Fibroblast of the aortic adventitia (primary cell): Measurements from ENCODE around the gene CTNNA3. TPM values are rescaled to one million over a fixed set of nuclear protein-coding genes. Genes with fewer than 3 reads are reported as not detected.

Experiments used
- DNase-seq: peaks from one replicate; pipeline ENCODE4 v3.0.0-alpha.2; 2010; ENCODE audit warnings: low read depth
- H3K4me3 ChIP-seq: 2 replicates; pipeline ENCODE4 v1.5.1; 2011; ENCODE audit warnings: low read depth, mild to moderate bottlenecking, control low read depth, low read length, moderate library complexity
- CTCF ChIP-seq: IDR thresholded peaks from 2 replicates; pipeline ENCODE4 v1.5.1; 2011; ENCODE audit warnings: mild to moderate bottlenecking, low read length, control low read depth, inconsistent platforms; ENCODE audit not compliant: insufficient read depth
- total RNA-seq: library from RNA; depleted of rRNA; stranded (reverse); fragments of >200 nt; gene quantifications from 2 replicates; pipeline ENCODE4 v1.2.3, GENCODE V29; 2012; ENCODE audit warnings: low replicate concordance

Gene CTNNA3
- total RNA-seq, 1 donor: not detected

- TF ChIP-seq CTCF: no peak
- H3K4me3 ChIP-seq: no peak overlapping the region
- no peak for DNase-seq
Observed at GRCh38 chr10:66714741-66715140, 981.3 kb downstream of the CTNNA3 start.

GRCh38 chr10:66713387-66713786, 982.6 kb downstream of the CTNNA3 start:
- TF ChIP-seq CTCF: no peak
- no peak for DNase-seq
- H3K4me3 ChIP-seq: no peak overlapping the region

- no peak for TF ChIP-seq CTCF
- no peak overlapping the region for H3K4me3 ChIP-seq
- DNase-seq: no peak
Observed at GRCh38 chr10:66698069-66698468, 997.9 kb downstream of the CTNNA3 start.

- DNase-seq: no peak
- no peak overlapping the region for H3K4me3 ChIP-seq
- TF ChIP-seq CTCF: no peak
Observed at GRCh38 chr10:66695046-66695445, 1000.9 kb downstream of the CTNNA3 start.

GRCh38 chr10:66684581-66684980, 1011.4 kb downstream of the CTNNA3 start:
- no peak for TF ChIP-seq CTCF
- H3K4me3 ChIP-seq: no peak overlapping the region
- no peak for DNase-seq

GRCh38 chr10:66680886-66681285, 1015.1 kb downstream of the CTNNA3 start:
- no peak for DNase-seq
- no peak overlapping the region for H3K4me3 ChIP-seq
- no peak for TF ChIP-seq CTCF

- no peak for TF ChIP-seq CTCF
- H3K4me3 ChIP-seq: no peak overlapping the region
- DNase-seq: no peak
Observed at GRCh38 chr10:66678521-66678920, 1017.5 kb downstream of the CTNNA3 start.
